Activated CD8-positive, alpha-beta memory T cell treated with anti-CD3 and anti-CD28 coated beads, Interleukin-2, amount 50 U/mL, for 24 hours (primary cell): ENCODE measurements around the gene PREP.
"Not testable (repeated sequence)": the region's sequence is repeated elsewhere in the genome, so short reads cannot be mapped to it uniquely, and the experiment has no call there.

Experiments used
- DNase-seq: peaks from one replicate; pipeline ENCODE4 v3.0.0-alpha.2; 2020; ENCODE audit errors: extremely low read depth

Gene PREP

DNA sequence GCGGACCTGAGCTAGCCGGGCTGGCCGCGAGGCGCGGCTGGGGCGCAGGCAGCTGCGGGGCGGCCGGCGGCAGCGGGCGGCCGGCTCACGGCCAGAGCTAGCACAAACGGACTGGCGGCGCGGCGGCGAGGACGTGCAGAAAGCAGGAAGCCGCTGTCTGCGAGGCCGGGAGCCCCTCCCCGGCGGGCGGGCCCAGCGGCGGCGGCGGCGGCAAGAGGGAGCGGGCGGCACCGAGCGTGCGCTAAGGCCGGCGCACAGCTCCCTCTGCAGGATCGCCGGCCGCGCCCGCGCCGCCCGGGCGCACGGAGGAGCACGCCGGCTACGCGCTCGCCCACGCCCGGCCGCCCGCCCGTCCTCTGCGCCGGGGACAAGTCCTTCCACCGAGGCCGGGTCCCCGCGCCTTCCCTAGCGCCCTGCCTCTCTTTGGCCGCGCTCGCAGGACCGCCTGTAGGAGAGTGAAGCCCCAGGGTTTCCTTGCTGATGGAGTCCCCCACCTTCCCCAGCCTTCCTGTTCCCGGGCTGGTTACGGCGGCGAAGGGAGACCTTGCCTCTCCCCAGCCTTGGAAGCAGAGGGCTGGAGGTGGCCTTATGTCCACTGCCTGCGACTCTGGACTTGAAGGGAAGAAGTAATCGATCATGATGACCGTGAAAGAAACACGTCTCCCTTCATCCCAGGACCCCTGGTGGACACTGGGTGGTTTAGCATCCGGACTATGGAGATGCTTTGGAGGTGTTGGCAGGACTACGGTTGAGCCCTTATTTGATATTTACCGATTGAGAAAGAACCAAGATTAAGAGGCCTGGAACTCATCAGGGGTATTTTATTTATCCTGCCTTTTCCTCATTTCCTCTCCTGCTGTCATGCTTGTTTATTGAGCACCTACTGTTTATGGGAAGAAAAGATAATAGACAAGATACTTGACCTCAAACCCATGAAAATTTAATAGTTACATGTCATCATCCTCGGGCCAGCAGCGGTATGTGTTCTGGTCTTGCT is at the start of gene PREP:
Gene PREP, minus strand, starts transcription at position 144 of the 997 bp plus-strand sequence. CDS start 191 bp downstream, outside the sequence.
- peak; percentile 44 for DNase-seq

- DNase-seq, result no peak
Measured at GRCh38 chr6:105452376-105452775, 49.5 kb upstream of the PREP start.

DNA sequence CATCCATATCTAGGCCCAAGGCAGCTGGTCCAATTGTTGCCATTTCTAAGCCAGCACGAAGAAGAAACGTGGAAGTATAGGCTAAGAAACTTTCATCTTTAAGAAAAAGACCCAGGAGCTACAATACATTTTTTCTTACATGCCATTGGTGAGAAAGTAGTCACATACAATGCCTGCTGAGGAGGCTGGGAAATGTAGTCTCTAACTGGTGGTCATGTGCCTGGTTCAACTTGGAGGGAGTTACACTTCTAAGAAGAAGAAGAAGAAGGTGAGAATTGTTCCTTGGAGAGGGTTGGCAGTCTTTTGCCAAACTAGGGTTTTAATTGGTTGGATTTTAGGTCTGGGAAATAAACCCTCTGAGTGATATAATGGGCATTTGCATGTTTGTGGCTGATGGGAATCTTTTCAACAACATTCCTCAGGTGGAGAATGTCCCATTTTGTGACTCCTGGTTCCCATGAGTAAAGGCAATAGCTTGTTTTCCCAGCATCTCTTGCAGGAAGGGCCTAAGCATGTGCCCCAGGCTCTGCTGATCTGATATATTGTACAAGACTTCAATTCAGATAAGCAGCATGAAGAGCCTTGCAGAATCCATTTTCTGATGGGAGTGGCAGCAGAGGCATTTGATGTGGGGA is 47.0 kb upstream of the PREP start:
- DNase-seq, result no peak

- no peak for DNase-seq
Measured at GRCh38 chr6:105445481-105445880, 42.6 kb upstream of the PREP start.

DNA sequence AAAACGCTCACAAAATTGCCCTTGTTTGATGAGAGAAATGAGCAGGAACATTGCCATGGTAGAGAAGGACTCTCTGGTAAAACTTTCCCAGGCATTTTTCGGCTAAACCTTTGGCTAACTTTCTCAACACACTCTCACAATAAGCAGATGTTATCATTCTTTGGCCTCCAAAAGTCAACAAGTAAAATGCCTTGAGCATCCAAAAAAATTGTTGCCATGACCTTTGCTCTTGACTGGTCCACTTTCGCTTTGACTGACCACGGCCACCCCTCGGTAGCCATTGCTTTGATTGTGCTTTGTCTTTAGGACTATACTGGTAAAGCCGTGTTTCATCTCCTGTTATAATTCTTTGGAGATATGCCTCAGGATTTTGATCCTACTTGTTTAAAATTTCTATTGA is 41.1 kb upstream of the PREP start:
- no peak for DNase-seq

GRCh38 chr6:105442369-105442768 is 39.5 kb upstream of the PREP start:
- DNase-seq, result no peak

DNA sequence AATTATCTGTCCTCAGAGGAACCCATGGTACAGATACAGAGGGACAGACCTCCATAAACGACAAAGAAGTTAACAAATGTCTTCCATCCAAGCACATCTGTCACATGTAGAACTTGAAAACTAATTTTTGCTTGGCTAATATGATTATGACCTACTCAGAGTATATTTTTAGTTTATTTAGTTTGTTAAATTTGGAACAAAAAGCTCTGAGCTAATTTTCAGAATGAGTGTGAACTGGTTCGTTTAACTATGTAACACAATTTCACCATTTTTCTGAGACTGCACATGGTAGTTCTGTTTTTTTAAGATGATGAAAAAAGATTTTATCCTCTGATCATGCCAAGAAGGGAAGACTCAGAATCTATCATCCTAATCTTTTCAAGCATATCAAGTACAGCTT is 34.4 kb upstream of the PREP start:
- no peak for DNase-seq

GRCh38 chr6:105433723-105434122 is 30.8 kb upstream of the PREP start:
- no peak for DNase-seq

DNA sequence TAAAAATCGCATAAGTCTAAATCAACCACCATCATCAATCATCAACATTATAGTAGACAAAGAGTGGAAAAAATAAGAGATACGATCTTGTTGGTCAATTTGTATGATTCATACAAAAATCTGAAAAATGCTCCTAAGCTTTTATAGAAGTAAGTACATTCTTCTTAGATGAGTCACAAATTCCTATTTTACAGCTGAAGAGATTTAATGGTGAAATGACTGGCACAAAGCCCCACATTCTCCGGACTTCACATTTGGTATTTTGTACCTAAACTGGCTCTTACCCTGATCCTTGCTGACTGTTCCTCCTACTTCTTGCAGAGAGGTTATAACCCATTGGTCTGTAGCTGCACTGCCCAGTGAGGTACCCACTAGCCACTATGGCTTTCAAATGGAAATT is 29.9 kb upstream of the PREP start:
- DNase-seq, result no peak

DNA sequence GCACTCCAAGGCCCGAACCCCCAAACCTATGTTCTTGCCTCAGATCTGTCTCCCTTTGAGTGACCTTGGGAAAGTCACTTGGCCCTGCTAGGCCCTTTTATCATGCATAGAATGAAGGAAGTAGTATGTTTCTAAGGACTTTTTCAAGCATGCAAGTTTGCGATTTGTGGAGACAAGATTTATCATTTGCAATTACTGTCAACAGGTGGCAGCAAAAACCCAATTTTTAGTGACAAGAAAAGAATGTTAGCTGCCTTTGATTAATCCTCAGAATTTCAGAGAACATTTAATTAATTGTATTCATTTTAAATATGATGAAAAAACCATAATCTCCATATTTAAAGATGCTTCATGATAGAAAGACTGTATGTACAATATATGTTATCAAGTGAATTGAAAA is 28.3 kb upstream of the PREP start:
- no peak for DNase-seq

DNA sequence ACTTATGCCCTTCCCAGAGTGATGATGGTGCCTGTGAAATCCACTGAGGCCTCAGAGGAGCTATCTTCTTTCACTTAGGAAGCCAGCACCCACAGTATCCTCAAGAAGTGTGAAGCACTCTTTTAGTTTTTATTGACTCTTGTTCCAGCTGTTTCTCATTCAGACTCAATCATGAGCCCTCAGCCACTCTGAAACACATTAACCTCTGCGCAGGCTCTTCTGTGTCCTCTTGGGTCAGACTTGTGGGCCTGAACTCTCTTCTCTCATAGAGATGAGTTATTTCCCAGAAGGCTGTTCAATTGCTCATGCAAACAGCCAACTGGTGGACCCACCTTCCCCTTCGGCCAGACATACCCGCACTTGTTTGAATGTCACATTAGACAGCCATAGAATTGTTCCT is 27.8 kb upstream of the PREP start:
- DNase-seq, result no peak

GRCh38 chr6:105429676-105430075 is 26.8 kb upstream of the PREP start:
- DNase-seq, result no peak

GRCh38 chr6:105428342-105428957 is 25.6 kb upstream of the PREP start:
- no peak for DNase-seq

GRCh38 chr6:105424175-105424783 is 21.4 kb upstream of the PREP start:
- peak; percentile 31 for DNase-seq

- DNase-seq, result not testable (repeated sequence)
Measured at GRCh38 chr6:105416971-105417370, 14.1 kb upstream of the PREP start.

- DNase-seq, result no peak
Measured at GRCh38 chr6:105409734-105410133, 6.9 kb upstream of the PREP start.

DNA sequence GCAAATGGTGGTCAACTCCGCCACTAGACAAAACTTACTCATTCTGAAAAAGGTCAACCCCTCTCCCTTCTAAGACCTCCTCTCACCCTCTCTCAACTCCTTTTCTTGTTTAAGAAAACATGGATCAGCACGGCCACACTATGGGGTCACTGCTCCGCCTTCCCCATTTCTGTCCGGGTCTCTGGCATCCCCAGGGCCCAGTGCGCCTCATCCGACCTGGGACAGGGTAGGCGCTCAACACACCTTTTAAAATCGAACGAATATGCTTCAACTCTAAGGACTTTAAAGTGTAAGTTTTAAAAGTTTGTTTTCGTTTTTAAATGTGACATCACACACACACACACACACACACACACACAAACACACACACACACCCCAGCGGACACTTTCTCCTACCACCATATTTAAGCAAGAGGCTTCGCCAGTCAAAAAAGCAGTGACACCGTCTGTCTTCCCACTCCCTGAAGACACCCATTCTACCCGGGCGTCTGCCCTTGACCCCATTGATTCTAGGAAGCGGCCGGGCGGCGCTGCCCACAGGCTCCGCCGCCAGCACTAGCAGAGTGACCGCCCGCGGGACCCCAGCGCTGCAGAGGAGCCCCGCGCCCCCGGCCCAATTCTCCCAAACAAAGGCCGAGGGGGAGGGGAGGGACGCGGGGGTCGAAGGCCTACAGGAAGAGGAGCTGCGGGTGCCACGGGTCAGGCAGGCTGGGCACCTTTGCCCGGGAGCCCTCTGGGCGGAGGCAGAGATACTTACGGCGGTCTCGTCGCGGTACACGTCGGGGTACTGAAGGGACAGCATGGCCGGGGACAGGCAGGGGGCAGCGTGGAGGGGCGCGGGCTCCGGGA is 568 bp downstream of the PREP start:
- peak; percentile 2 for DNase-seq

DNA sequence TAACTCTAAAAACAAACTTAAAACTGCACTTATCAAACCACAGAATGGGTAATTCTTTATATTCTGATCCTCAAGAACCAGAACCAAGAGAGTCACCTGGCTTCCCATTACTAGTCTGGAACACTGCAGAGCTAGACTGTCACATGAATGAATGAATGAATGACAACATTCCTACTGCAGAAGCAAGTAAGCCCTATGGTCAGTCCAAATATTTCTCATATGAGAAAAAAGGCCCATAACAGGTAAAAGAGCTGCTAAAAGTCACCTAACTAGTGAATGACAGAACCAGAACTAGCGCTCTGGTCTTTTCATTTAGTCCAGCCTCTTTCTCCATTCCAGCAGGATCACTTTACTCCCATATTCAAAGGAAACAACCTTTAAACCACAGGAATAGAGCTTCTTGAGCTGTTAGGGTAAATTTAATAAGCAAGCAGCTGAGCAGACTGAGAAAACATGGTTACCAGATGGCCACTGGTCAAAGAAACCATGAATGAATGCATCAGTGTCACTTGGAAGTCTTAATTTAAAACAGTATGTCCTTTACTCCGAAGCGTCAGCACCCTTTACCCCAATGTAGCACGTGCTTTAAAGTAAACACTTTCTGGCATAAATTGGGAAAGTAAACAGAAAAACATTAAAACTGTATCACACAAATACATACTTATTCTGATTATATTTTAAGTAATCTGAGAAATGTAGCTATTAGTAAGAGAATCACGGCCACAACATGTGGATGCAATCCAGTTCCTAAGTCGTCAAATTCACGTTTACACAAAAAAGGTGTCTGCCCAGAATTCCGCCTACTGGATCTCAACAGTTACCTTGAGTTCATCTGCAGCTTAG is 1.4 kb downstream of the PREP start:
- DNase-seq, result no peak

GRCh38 chr6:105400501-105400900 is 2.4 kb downstream of the PREP start:
- DNase-seq, result no peak

DNA sequence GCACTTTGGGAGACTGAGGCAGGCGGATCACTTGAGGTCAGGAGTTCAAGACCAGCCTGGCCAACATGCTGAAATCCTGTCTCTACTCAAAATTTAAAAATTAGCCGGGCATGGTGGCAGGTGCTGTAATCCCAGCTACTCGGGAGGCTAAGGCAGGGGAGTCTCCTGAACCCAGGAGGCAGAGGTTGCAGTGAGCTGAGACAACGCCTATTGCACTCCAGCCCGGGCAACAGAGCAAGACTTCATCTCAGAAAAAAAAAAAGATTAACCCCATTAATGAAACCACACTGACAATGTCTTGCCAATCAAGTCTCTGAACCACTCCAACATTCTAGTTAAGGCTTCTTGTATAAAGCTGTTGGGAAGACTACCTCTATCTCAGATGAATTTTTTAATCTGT is 4.0 kb downstream of the PREP start:
- no peak for DNase-seq
